ENCODE results near the gene C19orf44. TPM values are rescaled to one million over a fixed set of nuclear protein-coding genes. Genes with fewer than 3 reads are reported as not detected.

C19orf44 gene
- total and polyA plus RNA-seq, 2 of the 4 experiments (the other 2 are of a cell fraction), result 1.4 to 3.8 TPM

GRCh38 chr19:16467581-16467980 is 28.6 kb upstream of the C19orf44 start:
- TF ChIP-seq MXI1 (IDR thresholded peaks at IDR 0.05; ENCODE audit: borderline replicate concordance, low read depth, low read length) (no peak), CTCF (conservative IDR thresholded peaks at IDR 0.05; ENCODE audit: low read depth, low read length) (no peak), MAFK (IDR thresholded peaks at IDR 0.05; ENCODE audit: low read depth, low read length) (no peak), POLR2A (IDR thresholded peaks at IDR 0.05; ENCODE audit: low read depth, low read length) (no peak), RCOR1 (IDR thresholded peaks at IDR 0.05; ENCODE audit: insufficient replicate concordance, low read length) (no peak), SMC3 (IDR thresholded peaks at IDR 0.05; ENCODE audit: low read depth, low read length) (no peak), BHLHE40 (IDR thresholded peaks at IDR 0.05; ENCODE audit: low read depth, low read length) (no peak), MAZ (IDR thresholded peaks at IDR 0.05; ENCODE audit: borderline replicate concordance, low read depth, low read length) (no peak), NFE2L2 (IDR thresholded peaks at IDR 0.05; ENCODE audit: low read depth, low read length) (no peak), CHD1 (IDR thresholded peaks at IDR 0.05; ENCODE audit: low read depth, low read length) (no peak), FOS (IDR thresholded peaks at IDR 0.05; ENCODE audit: low read depth, low read length) (no peak), RFX5 (IDR thresholded peaks at IDR 0.05; ENCODE audit: low read depth, low read length) (no peak), RAD21 (IDR thresholded peaks at IDR 0.05; ENCODE audit: low read length) (no peak)
- TF ChIP-seq, protein P1, sequence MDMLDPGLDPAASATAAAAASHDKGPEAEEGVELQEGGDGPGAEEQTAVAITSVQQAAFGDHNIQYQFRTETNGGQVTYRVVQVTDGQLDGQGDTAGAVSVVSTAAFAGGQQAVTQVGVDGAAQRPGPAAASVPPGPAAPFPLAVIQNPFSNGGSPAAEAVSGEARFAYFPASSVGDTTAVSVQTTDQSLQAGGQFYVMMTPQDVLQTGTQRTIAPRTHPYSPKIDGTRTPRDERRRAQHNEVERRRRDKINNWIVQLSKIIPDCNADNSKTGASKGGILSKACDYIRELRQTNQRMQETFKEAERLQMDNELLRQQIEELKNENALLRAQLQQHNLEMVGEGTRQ (IDR thresholded peaks at IDR 0.05; ENCODE audit: low read depth, low read length), result no peak
- TF ChIP-seq, protein P2, sequence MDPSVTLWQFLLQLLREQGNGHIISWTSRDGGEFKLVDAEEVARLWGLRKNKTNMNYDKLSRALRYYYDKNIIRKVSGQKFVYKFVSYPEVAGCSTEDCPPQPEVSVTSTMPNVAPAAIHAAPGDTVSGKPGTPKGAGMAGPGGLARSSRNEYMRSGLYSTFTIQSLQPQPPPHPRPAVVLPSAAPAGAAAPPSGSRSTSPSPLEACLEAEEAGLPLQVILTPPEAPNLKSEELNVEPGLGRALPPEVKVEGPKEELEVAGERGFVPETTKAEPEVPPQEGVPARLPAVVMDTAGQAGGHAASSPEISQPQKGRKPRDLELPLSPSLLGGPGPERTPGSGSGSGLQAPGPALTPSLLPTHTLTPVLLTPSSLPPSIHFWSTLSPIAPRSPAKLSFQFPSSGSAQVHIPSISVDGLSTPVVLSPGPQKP (IDR thresholded peaks at IDR 0.05; ENCODE audit: borderline replicate concordance, low read depth, low read length), result no peak
- no peak overlapping the region for H4K91ac ChIP-seq (ENCODE audit: insufficient read depth, low read depth, low read length)
- H3K36me3 ChIP-seq (ENCODE audit: control insufficient read depth, insufficient read depth, low read length), result no peaks in the 10 kb centered on the region
- H3K23ac ChIP-seq (ENCODE audit: low read depth, low read length), result no peak overlapping the region
- H3K4ac ChIP-seq (ENCODE audit: low read depth, low read length), result no peak overlapping the region
- H2AK9ac ChIP-seq (replicated peaks; ENCODE audit: low read depth, low read length, poor library complexity), result no peak overlapping the region
- no peak overlapping the region for H3K4me2 ChIP-seq (ENCODE audit: low read depth, low read length)
- peaks cover 14% of the 10 kb centered on the region for H3K4me1 ChIP-seq (ENCODE audit: control insufficient read depth, insufficient read depth, low read length)
- BruUV-seq (replicated peaks), result no TSS peak
- H3K9me1 ChIP-seq (ENCODE audit: insufficient read depth, low read length), result peaks cover 16% of the 10 kb centered on the region
- no peak overlapping the region for H3K56ac ChIP-seq (ENCODE audit: extremely low read depth, insufficient read depth, low read length)
- no peak overlapping the region for H2AFZ ChIP-seq (replicated peaks; ENCODE audit: low read length, poor library complexity)
- H3K9ac ChIP-seq (ENCODE audit: low read depth, low read length), result no peak overlapping the region
- DNase-seq (no peak), ATAC-seq (ENCODE audit: low read depth) (no peak)
- POLR2A ChIA-PET (ENCODE audit: unreplicated experiment), result no interaction called here
- no peak overlapping the region for H3K18ac ChIP-seq (ENCODE audit: low read depth, low read length)
- CTCF ChIA-PET, result no interaction called here
- 100% methylated on average over 2 of the region's 6 CpGs; no CpG with 5 or more reads in 1 of the 2 experiments for WGBS, 2 experiments (ENCODE audit: extremely low coverage in 2 of 2, insufficient read length in 1 of 2)
- no peak overlapping the region for H2BK15ac ChIP-seq (ENCODE audit: low read depth, low read length)
- peaks cover 80% of the 10 kb centered on the region for H4K20me1 ChIP-seq (ENCODE audit: insufficient read depth, low read length)
- no peaks in the 10 kb centered on the region for H3K9me3 ChIP-seq (ENCODE audit: control insufficient read depth, insufficient read depth, low read length)
- intact Hi-C loops (cut with micrococcal nuclease) (no loop called here), dilution Hi-C loops (cut with HindIII; ENCODE audit: low sequenced_read_pairs, unreplicated experiment) (no loop called here), in situ Hi-C loops (cut with MboI; ENCODE audit: low sequenced_read_pairs) (no loop called here)
- no peak overlapping the region for H3K4me3 ChIP-seq (ENCODE audit: insufficient read depth, low read depth, low read length)
- no peak overlapping the region for H2BK120ac ChIP-seq (ENCODE audit: low read depth, low read length)
- no peak overlapping the region for H2BK20ac ChIP-seq (ENCODE audit: low read depth, low read length)
- no peak overlapping the region for H3K27ac ChIP-seq (ENCODE audit: insufficient read depth, low read length)
- H4K5ac ChIP-seq (ENCODE audit: low read depth, low read length), result no peak overlapping the region
- H4K8ac ChIP-seq (ENCODE audit: low read depth in 2 of 2, low read length in 2 of 2), result no peak overlapping the region
- H3K27me3 ChIP-seq (ENCODE audit: control insufficient read depth, insufficient read depth, low read length), result no peaks in the 10 kb centered on the region
- no peak overlapping the region for H3K14ac ChIP-seq (replicated peaks; ENCODE audit: low read depth, low read length)
- H3K79me1 ChIP-seq (ENCODE audit: low read depth in 1 of 2, low read length in 2 of 2), result peaks cover 45 to 80% of the 10 kb centered on the region in 2 experiments
- H2BK5ac ChIP-seq (ENCODE audit: low read depth, low read length, poor library complexity, severe bottlenecking), result no peak overlapping the region
- H2AK5ac ChIP-seq (ENCODE audit: low read depth, low read length), result no peak overlapping the region

Measured in IMR-90 (cell line).